GM18505 (cell line): ENCODE results near the gene RAP1A.

Experiments
- ATAC-seq: cut with Tn5 transposase; IDR thresholded peaks from one replicate; pipeline ENCODE4 v1.9.1; 2021; ENCODE audit not compliant: unreplicated experiment
- POLR2A ChIP-seq: IDR thresholded peaks from 4 replicates; pipeline ENCODE4 v1.6.1; 2011; ENCODE audit warnings: borderline replicate concordance; ENCODE audit not compliant: insufficient read depth, insufficient read length; ENCODE audit errors: extremely low read depth

Gene RAP1A

DNA sequence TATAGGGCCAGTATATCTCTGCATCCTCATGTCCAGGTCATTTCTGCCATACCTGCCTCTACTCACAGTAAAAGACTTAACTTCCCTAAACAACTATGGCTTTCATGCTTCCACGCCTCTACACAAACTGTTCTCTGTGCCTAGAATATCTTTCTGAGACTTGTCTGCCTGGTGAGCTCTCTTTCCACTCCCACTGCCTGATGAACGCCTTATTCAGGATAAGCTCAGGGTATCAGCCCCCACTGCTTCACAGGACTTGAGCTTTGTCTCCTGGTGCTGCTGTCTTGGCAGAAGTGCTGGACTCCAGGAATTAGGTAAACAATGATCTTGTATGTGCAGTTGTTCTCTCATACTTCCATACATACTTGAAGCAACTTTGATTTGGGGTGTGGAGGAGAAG is 131.3 kb downstream of the RAP1A start:
- ATAC-seq, result no peak
- TF ChIP-seq POLR2A, result no peak

DNA sequence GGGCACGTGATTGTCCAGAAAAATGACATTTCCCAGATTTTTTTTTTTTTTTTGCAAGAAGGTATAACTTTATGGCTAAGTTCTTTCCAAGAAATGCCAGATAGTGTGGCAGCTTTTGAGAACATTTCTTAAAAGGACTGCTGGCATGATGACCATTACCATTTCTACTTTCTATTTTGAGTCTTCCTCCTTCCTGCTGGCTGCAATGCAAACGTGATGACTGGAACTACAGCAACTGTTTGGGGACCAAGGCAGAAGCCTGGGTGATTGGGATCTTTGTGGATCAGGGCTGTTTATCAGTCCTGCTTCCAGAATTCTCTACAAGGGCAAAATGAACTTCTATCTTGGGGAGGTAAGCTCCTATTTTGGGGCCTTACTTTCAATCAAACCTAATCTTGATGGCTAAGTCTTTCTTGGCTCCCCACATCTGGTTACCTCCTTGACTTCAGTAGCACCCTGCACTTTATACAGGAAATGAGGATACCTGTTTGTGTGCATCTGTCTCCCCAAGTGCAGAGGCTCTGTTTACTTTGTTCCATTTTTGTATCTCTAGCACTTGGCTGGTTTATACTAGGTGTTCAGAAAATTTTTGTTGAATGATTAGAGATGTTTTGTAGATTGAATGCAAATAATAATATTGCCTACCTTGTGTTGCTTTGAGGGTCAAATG is 132.5 kb downstream of the RAP1A start:
- no peak for TF ChIP-seq POLR2A
- ATAC-seq, result no peak

DNA sequence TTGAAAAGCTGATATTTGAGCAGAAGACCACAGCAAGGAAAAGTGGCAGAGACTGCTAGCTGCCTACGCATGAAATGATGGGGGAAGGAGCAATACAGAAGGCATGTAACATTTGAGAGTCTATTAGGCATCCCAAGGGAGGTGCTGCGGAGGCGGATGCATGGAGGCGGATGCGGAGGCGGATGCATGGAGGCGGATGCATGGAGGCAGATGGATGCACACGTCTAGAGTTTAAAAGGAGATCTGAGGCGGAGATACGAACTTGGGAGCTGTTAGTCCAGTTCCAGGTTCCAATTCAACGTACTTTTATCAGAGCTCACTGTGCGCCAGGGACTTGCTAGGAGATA is 135.4 kb downstream of the RAP1A start:
- ATAC-seq, result peak; percentile 12
- TF ChIP-seq POLR2A, result no peak

DNA sequence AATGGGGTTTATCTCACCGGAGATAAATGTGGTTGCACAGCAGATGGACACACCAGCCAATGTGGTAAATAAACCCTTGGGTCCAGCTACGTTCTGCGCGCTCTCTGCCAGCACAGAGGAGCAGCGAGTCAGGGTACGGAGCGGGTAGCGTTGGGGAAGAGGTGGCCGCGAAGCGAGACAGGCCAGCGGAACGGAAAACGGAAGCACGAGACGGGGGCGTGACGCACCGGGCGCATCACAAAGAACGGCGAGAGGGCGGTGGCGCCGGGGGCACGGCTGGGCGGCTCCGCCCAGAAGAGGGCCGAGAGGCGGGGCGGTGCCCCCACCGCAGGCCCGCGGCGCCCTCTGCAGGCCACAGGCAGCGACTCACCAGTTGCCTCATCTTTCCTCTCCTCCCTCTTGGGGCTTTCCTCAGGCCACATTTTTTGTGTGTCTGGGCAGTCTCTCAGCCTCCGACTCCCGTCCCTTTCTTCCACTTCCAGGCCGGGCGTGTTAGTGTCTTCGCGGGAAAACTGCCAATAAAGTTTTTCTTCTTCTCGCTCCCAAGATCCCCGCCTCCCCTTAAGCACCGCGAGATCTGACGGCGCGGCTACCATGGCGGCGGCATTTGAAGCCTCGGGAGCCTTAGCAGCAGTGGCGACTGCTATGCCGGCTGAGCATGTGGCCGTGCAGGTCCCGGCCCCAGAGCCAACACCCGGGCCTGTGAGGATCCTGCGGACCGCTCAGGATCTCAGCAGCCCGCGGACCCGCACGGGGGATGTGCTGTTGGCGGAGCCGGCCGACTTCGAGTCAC is 135.9 kb downstream of the RAP1A start, which contains the start of gene DDX20:
Gene DDX20, plus strand, starts transcription at position 571 of the 793 bp plus-strand sequence. Its CDS starts 24 bp downstream, at position 595.
- ATAC-seq, result peak; percentile 89
- peak; percentile 90 for TF ChIP-seq POLR2A

DNA sequence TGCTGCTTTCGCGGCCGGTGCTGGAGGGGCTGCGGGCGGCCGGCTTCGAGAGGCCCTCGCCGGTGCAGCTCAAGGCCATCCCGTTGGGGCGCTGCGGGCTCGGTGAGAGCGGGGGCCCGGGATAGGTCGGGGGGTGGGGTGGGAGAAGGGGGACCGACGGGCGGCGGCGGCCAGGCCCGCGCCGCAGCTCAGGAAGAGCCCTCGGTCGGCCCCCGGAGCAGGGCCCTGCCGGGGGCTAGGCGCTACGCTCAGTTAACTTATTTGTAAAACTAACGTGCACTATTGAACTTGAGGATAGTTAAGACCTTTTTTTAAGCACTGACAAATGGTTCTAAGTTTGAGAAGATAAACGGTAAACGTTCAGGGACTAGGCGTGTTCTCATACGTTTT is 136.5 kb downstream of the RAP1A start:
- no peak for TF ChIP-seq POLR2A
- no peak for ATAC-seq

DNA sequence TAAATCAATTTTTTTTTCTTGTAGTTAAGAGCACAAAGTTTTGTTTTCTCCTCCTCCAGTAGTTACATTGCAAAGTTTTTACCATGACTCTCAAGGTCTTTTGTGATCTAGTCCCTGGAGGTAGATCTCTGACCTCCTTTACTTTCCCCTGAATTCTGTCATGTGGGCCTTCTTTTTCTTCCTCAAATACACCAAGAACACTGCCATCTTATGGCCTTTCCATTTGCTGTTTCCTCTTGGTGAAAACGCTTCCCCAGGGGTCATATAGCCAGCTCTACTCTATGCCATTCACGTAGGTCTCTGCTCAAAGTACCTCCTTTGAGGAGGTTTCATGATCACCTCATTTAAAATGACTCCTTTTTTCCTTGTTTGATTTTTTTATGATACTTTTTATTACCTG is 138.8 kb downstream of the RAP1A start:
- TF ChIP-seq POLR2A, result no peak
- ATAC-seq, result no peak

DNA sequence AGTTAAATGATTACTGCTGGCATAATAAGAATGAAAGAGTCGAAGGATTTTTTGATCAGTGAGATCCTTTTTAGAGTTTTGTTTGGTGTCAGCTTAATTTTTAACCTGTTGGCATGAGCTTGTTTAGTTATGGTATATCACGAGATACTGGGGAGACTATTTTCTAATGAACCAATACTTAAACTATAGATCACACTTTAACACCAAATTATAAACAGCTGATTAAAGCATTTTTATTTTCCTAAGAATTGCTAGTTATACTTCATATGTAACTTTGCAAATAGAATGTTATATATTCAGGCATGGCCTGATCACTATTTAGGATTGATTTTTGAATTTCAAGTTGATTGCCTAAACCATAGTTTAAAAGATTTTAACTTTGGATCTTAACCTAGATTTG is 142.1 kb downstream of the RAP1A start:
- no peak for ATAC-seq
- TF ChIP-seq POLR2A, result no peak

DNA sequence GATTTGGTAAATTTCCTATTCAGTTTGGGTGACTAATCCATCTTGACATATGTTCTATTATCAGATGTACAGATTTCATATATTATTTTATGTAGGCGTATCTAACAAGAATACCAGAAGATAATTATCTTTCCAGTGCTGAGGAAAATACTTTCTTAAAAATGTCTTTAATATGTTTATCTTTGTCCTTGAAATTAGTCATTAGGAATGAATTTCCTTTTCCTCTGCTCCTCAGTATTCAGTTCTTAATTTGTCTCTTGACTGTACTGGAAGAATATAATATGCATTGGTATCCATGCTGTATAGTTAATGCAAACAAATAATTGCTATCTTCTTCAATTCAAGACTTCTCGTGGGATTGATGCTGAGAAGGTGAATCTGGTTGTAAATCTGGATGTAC is 142.7 kb downstream of the RAP1A start:
- no peak for ATAC-seq
- TF ChIP-seq POLR2A, result no peak
